ENCODE results near the gene IPO13.

Gene IPO13

DNA sequence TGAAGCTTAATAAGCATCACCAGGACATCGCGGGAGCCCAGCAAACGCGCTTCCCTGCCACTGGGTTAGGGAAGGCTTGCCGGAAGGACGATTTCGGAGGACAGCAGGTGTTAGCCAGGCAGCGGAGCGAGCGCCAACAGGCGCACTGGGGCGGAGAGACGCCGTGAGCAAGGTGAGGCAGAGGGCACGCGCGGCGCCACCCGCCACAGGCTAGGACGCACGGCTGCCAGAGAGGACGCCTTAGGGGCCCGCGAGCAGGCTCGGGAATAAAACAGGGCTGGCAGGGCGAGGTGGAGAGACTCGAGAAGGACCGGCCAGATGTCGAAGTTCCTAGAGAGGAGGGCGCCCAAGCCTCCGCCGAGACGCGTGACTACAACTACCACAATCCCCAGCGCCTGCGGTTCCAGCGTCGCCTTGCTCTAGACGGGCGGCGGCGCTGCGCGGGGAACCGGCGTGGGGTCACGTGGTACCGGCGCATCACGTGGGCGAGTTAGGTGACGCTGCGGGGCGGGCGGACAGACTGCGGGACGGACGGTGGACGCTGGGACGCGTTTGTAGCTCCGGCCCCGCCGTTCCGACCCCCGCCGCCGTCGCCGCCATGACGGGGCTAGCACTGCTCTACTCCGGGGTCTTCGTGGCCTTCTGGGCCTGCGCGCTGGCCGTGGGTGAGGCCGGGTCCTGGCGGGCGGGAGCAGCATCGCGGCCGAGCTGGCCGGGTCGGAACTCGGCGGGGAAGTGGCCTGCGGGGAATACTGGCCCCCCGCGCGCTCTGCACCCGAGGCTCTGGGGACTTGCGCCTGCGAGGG is 27.9 kb downstream of the IPO13 start, which contains the start of gene ATP6V0B:
Gene ATP6V0B (plus strand): TSS at position 518 of the 806 bp plus-strand sequence. CDS start 81 bp downstream, at position 599.
- Histone ChIP-seq H3K27ac (ENCODE audit: low read depth, low read length) (peak within 1 kb of the TSS; percentile 81), H3K27me3 (ENCODE audit: low read length) (no peaks in the 10 kb centered on the region), H3F3A (ENCODE audit: insufficient read depth) (peaks cover 41% of the 10 kb centered on the region), H3K4me3 (ENCODE audit: insufficient read depth, low read length, poor library complexity, severe bottlenecking) (peak within 1 kb of the TSS; percentile 89), H3K79me2 (ENCODE audit: insufficient read depth, low read length) (peaks cover 37% of the 10 kb centered on the region), H2AFZ (ENCODE audit: low read depth, low read length, severe bottlenecking) (peak within 1 kb of the TSS; percentile 82), H3K9ac (ENCODE audit: low read length) (peak within 1 kb of the TSS; percentile 99), H3K4me2 (ENCODE audit: low read depth, low read length, poor library complexity, severe bottlenecking) (peak within 1 kb of the TSS; percentile 72), H4K20me1 (ENCODE audit: low read depth, low read length) (no peaks in the 10 kb centered on the region), H3K9me3 (ENCODE audit: insufficient read depth, low read length) (no peaks in the 10 kb centered on the region), H3K36me3 (ENCODE audit: low read length) (no peaks in the 10 kb centered on the region), H3K9me2 (replicated peaks; ENCODE audit: insufficient read depth, low read length) (no peaks in the 10 kb centered on the region)
- TF ChIP-seq EZH2phosphoT487 (conservative IDR thresholded peaks at IDR 0.05; ENCODE audit: low read length): no peak
- TF ChIP-seq, protein P1, sequence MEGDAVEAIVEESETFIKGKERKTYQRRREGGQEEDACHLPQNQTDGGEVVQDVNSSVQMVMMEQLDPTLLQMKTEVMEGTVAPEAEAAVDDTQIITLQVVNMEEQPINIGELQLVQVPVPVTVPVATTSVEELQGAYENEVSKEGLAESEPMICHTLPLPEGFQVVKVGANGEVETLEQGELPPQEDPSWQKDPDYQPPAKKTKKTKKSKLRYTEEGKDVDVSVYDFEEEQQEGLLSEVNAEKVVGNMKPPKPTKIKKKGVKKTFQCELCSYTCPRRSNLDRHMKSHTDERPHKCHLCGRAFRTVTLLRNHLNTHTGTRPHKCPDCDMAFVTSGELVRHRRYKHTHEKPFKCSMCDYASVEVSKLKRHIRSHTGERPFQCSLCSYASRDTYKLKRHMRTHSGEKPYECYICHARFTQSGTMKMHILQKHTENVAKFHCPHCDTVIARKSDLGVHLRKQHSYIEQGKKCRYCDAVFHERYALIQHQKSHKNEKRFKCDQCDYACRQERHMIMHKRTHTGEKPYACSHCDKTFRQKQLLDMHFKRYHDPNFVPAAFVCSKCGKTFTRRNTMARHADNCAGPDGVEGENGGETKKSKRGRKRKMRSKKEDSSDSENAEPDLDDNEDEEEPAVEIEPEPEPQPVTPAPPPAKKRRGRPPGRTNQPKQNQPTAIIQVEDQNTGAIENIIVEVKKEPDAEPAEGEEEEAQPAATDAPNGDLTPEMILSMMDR (IDR thresholded peaks at IDR 0.05; ENCODE audit: insufficient read depth, low read length, poor library complexity, severe bottlenecking): no peak

DNA sequence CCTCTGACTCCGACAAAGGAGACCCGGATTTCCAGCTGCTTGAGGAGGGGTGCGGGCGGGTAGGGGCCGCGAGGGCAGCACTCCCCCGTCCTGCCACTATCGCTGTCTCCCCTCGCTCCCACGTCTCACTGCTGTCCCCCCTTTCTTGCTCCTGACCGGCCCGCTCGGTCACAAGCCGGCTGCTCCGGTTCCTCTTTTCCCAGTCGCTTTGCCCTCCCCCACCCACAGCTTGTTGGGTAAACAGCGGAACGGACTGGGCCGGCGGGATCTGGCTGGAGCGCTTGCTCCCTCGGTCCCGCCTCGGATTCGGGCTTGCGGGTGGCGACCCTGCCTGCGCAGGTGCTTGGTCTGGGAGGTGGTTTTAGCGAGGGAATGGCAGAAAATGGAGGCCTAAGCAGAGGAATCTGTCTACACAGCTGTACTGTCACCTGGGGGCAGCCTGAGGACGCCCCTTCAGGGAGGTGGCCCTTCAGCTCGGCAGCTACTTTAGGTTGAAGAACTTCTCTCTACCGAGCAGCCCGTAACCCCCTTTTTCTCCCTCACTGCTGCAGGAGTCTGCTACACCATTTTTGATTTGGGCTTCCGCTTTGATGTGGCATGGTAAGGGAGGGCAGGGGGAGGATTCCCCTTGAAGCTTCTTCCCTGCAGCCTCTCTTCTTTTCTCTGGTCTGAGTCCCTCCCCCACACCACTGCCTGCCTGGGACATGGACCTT is 28.7 kb downstream of the IPO13 start:
- Histone ChIP-seq H3K4me2 (ENCODE audit: low read depth, low read length, poor library complexity, severe bottlenecking) (peak overlapping the region; percentile 72), H3F3A (ENCODE audit: insufficient read depth) (peaks cover 41% of the 10 kb centered on the region), H3K4me3 (ENCODE audit: insufficient read depth, low read length, poor library complexity, severe bottlenecking) (peak overlapping the region; percentile 89), H3K9ac (ENCODE audit: low read length) (peak overlapping the region; percentile 99), H4K20me1 (ENCODE audit: low read depth, low read length) (no peaks in the 10 kb centered on the region), H3K79me2 (ENCODE audit: insufficient read depth, low read length) (peaks cover 39% of the 10 kb centered on the region), H3K27ac (ENCODE audit: low read depth, low read length) (peak overlapping the region; percentile 81), H3K9me2 (replicated peaks; ENCODE audit: insufficient read depth, low read length) (no peaks in the 10 kb centered on the region), H3K36me3 (ENCODE audit: low read length) (no peaks in the 10 kb centered on the region), H3K9me3 (ENCODE audit: insufficient read depth, low read length) (no peaks in the 10 kb centered on the region), H2AFZ (ENCODE audit: low read depth, low read length, severe bottlenecking) (peak overlapping the region; percentile 82), H3K27me3 (ENCODE audit: low read length) (no peaks in the 10 kb centered on the region)
- TF ChIP-seq, protein P1 (IDR thresholded peaks at IDR 0.05; ENCODE audit: insufficient read depth, low read length, poor library complexity, severe bottlenecking): no peak
- no peak for TF ChIP-seq EZH2phosphoT487 (conservative IDR thresholded peaks at IDR 0.05; ENCODE audit: low read length)

DNA sequence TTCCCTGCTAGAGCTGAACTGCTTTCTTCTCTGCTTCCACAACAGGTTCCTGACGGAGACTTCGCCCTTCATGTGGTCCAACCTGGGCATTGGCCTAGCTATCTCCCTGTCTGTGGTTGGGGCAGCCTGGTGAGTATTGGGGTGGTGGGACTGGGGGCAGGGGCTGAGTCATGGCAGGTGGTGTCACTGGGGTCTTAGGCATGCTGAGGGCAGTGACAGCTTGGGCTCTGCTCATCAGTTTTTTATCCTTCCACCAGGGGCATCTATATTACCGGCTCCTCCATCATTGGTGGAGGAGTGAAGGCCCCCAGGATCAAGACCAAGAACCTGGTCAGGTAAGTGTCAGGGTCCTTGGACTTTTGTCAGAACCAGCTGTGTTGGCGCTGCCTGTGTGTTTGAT is 29.3 kb downstream of the IPO13 start:
- peak overlapping the region; percentile 89 for H3K4me3 ChIP-seq (ENCODE audit: insufficient read depth, low read length, poor library complexity, severe bottlenecking)
- no peaks in the 10 kb centered on the region for H3K27me3 ChIP-seq (ENCODE audit: low read length)
- H2AFZ ChIP-seq (ENCODE audit: low read depth, low read length, severe bottlenecking): no peak overlapping the region
- H3K9ac ChIP-seq (ENCODE audit: low read length): peak overlapping the region; percentile 99
- peak overlapping the region; percentile 81 for H3K27ac ChIP-seq (ENCODE audit: low read depth, low read length)
- H3K36me3 ChIP-seq (ENCODE audit: low read length): no peaks in the 10 kb centered on the region
- H3K4me2 ChIP-seq (ENCODE audit: low read depth, low read length, poor library complexity, severe bottlenecking): peak overlapping the region; percentile 72
- H3K9me3 ChIP-seq (ENCODE audit: insufficient read depth, low read length): no peaks in the 10 kb centered on the region
- no peaks in the 10 kb centered on the region for H4K20me1 ChIP-seq (ENCODE audit: low read depth, low read length)
- peaks cover 36% of the 10 kb centered on the region for H3K79me2 ChIP-seq (ENCODE audit: insufficient read depth, low read length)
- H3F3A ChIP-seq (ENCODE audit: insufficient read depth): peaks cover 41% of the 10 kb centered on the region
- H3K9me2 ChIP-seq (replicated peaks; ENCODE audit: insufficient read depth, low read length): no peaks in the 10 kb centered on the region
- TF ChIP-seq, protein P1 (IDR thresholded peaks at IDR 0.05; ENCODE audit: insufficient read depth, low read length, poor library complexity, severe bottlenecking): no peak
- TF ChIP-seq EZH2phosphoT487 (conservative IDR thresholded peaks at IDR 0.05; ENCODE audit: low read length): no peak

Measured in SU-DHL-6 (cell line).